WI38 (cell line): ENCODE measurements around the gene PRSS38.

Experiments used
- H3K4me3 ChIP-seq: 2 replicates; pipeline ENCODE4 v1.5.1; 2011; ENCODE audit warnings: low read depth, mild to moderate bottlenecking, control low read depth, low read length
- TF ChIP-seq, protein P1 (sequence below): IDR thresholded peaks from 2 replicates; pipeline ENCODE4 v1.5.1; 2012; ENCODE audit warnings: low read depth, mild to moderate bottlenecking, control low read depth, low read length

Gene PRSS38

GRCh38 chr1:227889863-227890405, 74.5 kb downstream of the PRSS38 start:
- TF ChIP-seq, protein P1, sequence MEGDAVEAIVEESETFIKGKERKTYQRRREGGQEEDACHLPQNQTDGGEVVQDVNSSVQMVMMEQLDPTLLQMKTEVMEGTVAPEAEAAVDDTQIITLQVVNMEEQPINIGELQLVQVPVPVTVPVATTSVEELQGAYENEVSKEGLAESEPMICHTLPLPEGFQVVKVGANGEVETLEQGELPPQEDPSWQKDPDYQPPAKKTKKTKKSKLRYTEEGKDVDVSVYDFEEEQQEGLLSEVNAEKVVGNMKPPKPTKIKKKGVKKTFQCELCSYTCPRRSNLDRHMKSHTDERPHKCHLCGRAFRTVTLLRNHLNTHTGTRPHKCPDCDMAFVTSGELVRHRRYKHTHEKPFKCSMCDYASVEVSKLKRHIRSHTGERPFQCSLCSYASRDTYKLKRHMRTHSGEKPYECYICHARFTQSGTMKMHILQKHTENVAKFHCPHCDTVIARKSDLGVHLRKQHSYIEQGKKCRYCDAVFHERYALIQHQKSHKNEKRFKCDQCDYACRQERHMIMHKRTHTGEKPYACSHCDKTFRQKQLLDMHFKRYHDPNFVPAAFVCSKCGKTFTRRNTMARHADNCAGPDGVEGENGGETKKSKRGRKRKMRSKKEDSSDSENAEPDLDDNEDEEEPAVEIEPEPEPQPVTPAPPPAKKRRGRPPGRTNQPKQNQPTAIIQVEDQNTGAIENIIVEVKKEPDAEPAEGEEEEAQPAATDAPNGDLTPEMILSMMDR = no peak

GRCh38 chr1:227890451-227891222, 75.2 kb downstream of the PRSS38 start:
- no peak overlapping the region for H3K4me3 ChIP-seq
- TF ChIP-seq, protein P1 = no peak

More at GRCh38 chr1:227889863-227890405, 74.5 kb downstream of the PRSS38 start:
- no peak overlapping the region for H3K4me3 ChIP-seq

- TF ChIP-seq, protein P1 = no peak
- H3K4me3 ChIP-seq = no peak overlapping the region
These were observed 75.9 kb downstream of the PRSS38 start for GRCh38 chr1:227891223-227891954.

- H3K4me3 ChIP-seq = no peak overlapping the region
- TF ChIP-seq, protein P1 = no peak
These were observed 76.5 kb downstream of the PRSS38 start for GRCh38 chr1:227891955-227892488.

GRCh38 chr1:227892489-227893299, 77.2 kb downstream of the PRSS38 start:
- TF ChIP-seq, protein P1 = no peak
- no peak overlapping the region for H3K4me3 ChIP-seq

GRCh38 chr1:227893300-227893948, 77.9 kb downstream of the PRSS38 start:
- H3K4me3 ChIP-seq = no peak overlapping the region
- TF ChIP-seq, protein P1 = no peak
